VCaP (cell line): ENCODE measurements around the gene SDK2.

ENCODE experiments used
- H3K27ac ChIP-seq: fragments of 450-650 bp; 2 replicates; pipeline ENCODE4 v1.5.1; 2017
- TF ChIP-seq, protein P1 (sequence below): fragments of 450-650 bp; conservative IDR thresholded peaks from 2 replicates; pipeline ENCODE4 v1.5.1; 2017; ENCODE audit warnings: mild to moderate bottlenecking, moderate library complexity

The SDK2 gene

DNA sequence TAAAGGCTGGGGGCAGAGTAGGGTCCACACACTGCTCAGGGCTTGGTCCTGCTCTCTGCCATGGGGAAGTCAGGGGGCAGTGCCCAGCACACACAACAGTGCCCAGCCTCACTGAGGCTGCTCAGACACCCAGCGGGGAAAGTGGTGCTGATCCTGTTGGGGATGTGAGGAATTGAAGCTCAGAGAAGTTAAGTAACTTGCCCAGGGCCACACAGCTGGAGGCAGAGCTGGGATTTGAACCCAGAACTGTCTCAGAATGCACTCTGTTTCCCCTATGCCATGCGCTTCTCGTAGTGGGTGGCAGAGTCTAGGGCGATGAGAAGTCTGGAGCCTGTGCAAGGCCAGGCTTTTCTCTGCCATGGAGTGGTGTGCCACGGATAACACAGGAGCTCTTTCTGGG, 59.3 kb downstream of the SDK2 start:
- H3K27ac ChIP-seq = no peak overlapping the region
- TF ChIP-seq, protein P1, sequence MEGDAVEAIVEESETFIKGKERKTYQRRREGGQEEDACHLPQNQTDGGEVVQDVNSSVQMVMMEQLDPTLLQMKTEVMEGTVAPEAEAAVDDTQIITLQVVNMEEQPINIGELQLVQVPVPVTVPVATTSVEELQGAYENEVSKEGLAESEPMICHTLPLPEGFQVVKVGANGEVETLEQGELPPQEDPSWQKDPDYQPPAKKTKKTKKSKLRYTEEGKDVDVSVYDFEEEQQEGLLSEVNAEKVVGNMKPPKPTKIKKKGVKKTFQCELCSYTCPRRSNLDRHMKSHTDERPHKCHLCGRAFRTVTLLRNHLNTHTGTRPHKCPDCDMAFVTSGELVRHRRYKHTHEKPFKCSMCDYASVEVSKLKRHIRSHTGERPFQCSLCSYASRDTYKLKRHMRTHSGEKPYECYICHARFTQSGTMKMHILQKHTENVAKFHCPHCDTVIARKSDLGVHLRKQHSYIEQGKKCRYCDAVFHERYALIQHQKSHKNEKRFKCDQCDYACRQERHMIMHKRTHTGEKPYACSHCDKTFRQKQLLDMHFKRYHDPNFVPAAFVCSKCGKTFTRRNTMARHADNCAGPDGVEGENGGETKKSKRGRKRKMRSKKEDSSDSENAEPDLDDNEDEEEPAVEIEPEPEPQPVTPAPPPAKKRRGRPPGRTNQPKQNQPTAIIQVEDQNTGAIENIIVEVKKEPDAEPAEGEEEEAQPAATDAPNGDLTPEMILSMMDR = no peak

GRCh38 chr17:73584049-73584448, 60.2 kb downstream of the SDK2 start:
- TF ChIP-seq, protein P1 = no peak
- no peak overlapping the region for H3K27ac ChIP-seq

- TF ChIP-seq, protein P1 = no peak
- no peak overlapping the region for H3K27ac ChIP-seq
Measured at GRCh38 chr17:73582821-73583220, 61.4 kb downstream of the SDK2 start.

DNA sequence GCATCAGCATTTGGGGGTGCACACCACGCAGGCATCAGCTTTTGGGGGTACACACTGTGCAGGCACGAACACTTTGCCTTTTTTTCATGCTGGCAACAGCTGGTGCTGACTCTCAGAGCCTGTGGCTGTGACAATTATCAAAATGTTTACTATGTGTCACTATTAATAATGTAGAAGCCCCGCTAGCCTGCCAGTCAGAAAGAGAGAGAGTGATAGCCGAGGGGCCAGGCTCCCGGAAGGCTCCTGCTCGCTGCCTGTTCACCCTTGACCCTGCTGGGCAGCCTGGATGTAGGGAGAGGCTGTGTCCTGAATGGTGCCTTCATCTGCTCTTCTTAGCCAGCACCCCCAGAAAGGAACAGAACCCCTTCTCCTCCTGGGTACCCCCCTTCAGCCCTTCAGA, 61.9 kb downstream of the SDK2 start:
- TF ChIP-seq, protein P1 = no peak
- H3K27ac ChIP-seq = no peak overlapping the region

DNA sequence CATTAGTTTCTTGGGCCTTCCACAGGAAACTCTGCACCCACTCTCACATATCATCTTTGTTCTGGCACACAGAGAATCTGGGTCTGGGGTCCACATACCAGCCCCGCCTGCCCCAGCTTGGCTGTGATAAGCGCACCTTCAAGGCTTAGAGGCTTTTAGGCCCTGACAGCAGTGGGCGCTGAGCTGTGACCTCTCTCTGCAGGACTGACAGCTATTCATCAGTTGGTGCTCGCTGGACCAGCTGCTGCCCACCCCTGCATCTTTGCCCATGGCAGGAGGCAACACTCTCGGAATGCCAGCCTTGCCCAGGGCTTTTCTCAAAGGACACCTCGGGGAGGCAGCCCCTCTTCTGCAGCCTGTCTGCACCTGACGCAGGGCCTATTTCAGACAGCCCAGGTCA, 62.9 kb downstream of the SDK2 start:
- TF ChIP-seq, protein P1 = no peak
- H3K27ac ChIP-seq = no peak overlapping the region

DNA sequence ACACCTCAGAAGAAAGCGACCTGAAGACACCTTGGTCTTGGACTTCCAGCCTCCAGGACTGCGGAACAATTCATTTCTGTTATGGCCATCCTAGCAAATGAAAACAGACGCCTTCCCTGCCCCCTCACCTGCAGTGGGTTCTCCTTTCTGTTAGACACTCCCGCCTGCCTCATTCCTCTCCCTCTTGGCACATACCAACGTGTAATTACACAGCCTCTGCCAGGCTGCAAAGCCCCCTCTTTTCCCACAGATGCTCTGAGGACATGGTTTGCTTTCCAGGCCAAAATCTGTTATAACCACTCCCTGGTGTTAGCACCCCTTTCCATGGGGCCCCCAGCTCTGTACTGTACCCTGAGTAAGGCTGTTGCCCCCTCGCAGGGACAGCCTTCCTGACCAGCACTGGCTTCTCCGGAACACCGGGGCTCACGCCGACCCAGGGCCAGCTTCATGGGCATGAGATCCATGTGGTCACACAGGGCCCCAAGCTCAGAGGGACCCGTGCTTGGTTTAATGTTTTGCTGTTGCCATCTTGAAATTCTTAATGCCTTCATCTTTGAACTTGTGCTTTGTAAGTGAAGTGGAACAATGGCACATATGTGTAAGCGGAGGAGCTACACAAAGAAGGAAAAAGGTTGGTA, 64.1 kb downstream of the SDK2 start:
- no peak overlapping the region for H3K27ac ChIP-seq
- TF ChIP-seq, protein P1 = no peak

DNA sequence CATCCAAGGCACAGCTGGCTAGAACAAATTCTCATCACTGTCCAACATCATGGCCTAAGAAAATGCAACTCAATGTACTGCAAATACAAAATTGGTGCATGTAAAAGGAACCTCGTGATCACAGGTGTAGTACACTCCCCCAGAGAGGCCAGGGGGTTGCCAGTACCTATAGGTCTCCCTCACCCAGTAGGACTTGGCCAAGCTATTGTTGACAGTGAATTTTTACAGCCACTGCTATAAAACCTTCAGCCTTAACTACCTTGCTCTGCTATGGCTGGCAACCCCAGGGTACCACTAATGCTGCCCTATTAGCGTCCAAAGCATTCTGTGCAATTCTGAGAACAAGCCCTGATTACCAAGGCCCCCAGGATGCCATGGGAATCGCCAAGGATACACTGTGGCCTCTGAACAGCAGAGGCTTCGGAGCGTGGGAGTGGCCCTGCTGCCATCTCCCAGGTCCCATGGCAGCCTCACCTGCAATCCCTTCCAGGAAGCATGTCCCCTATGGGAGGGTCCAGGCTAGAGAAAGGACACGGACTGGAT, 67.6 kb downstream of the SDK2 start:
- TF ChIP-seq, protein P1 = no peak
- no peak overlapping the region for H3K27ac ChIP-seq
